B cell (primary cell): ENCODE results near the gene ATF3. TPM values are rescaled to one million over a fixed set of nuclear protein-coding genes. Genes with fewer than 3 reads are reported as not detected.

Experiments used
- ATAC-seq: fragments of 200-7000 bp; cut with Tn5 transposase; one replicate; pipeline ENCODE4 v1.10.0; 2021; ENCODE audit warnings: low read depth, mild to moderate bottlenecking, moderate number of reproducible peaks, moderate library complexity
- CTCF ChIA-PET: fragments of 350-600 bp; sonication (Branson Sonifier 250); formaldehyde crosslinking; loops from one replicate; lab custom pipeline; 2021; ENCODE audit warnings: antibody characterized with exemption, inconsistent platforms; lab: Charles Lee
- POLR2A ChIA-PET: fragments of 350-600 bp; sonication (Branson Sonifier 250); formaldehyde crosslinking; loops from one replicate; lab custom pipeline; 2021; ENCODE audit warnings: antibody characterized with exemption; lab: Charles Lee
- DNase-seq: peaks from one replicate; pipeline ENCODE4 v3.0.0; 2013
- H2AFZ ChIP-seq: 2 replicates; pipeline ENCODE4 v1.6.1; 2012; ENCODE audit warnings: mild to moderate bottlenecking, low read depth, low read length; ENCODE audit not compliant: insufficient read depth, poor library complexity, severe bottlenecking
- H3K27ac ChIP-seq, 2 donors: 1 replicate in 1 of 2; 2 replicates in 1 of 2; pipeline ENCODE4 v1.5.1; 2012 to 2013; ENCODE audit warnings: low read length in 2 of 2, mild to moderate bottlenecking in 2 of 2, moderate library complexity in 1 of 2
- H3K27me3 ChIP-seq, 4 experiments: fragments of 200-600 bp in 1 of 4; sonication (generic) in 1 of 4; replicated peaks in 1 of 4; 1 replicate in 2 of 4; 2 replicates in 2 of 4; pipeline versions ENCODE4 v1.6.1 to v1.7.0; 2013 to 2016; ENCODE audit warnings: low read length in 3 of 4, mild to moderate bottlenecking in 2 of 4, mixed read lengths in 1 of 4, moderate library complexity in 1 of 4; ENCODE audit not compliant: insufficient read depth in 4 of 4, control insufficient read depth in 3 of 4; ENCODE audit errors: control extremely low read depth in 1 of 4
- H3K36me3 ChIP-seq, 2 experiments: replicated peaks in 1 of 2; 1 replicate in 1 of 2; 2 replicates in 1 of 2; pipeline versions ENCODE4 v1.6.1 to v1.7.1; 2013; ENCODE audit warnings: low read length in 1 of 2; ENCODE audit not compliant: insufficient read depth in 2 of 2, control insufficient read depth in 1 of 2; ENCODE audit errors: control extremely low read depth in 1 of 2, extremely low read depth in 1 of 2
- H3K4me1 ChIP-seq, 2 donors: fragments of 200-600 bp in 1 of 2; sonication (generic) in 1 of 2; 1 replicate in 1 of 2; 2 replicates in 1 of 2; pipeline versions ENCODE4 v1.5.1 to v1.6.1; 2013 to 2017; ENCODE audit warnings: low read length in 2 of 2; ENCODE audit not compliant: control insufficient read depth in 2 of 2, insufficient read depth in 2 of 2
- H3K4me2 ChIP-seq: replicated peaks from 2 replicates; pipeline ENCODE3; 2012; ENCODE audit warnings: mild to moderate bottlenecking, low read depth, low read length; ENCODE audit not compliant: poor library complexity, severe bottlenecking
- H3K4me3 ChIP-seq, 5 experiments: fragments of 200-600 bp in 1 of 5; sonication (generic) in 1 of 5; 1 replicate in 3 of 5; 2 replicates in 2 of 5; pipeline versions ENCODE4 v1.5.1 to v1.7.0; 2011 to 2016; ENCODE audit warnings: low read length in 4 of 5, mild to moderate bottlenecking in 4 of 5, low read depth in 2 of 5, control low read depth in 1 of 5, moderate library complexity in 1 of 5; ENCODE audit not compliant: insufficient read depth in 1 of 5; ENCODE audit errors: control extremely low read depth in 1 of 5, extremely low read depth in 1 of 5
- H3K79me2 ChIP-seq: fragments of 200-600 bp; sonication (generic); one replicate; pipeline ENCODE4 v1.6.0; 2016; ENCODE audit warnings: low read length; ENCODE audit not compliant: control insufficient read depth, insufficient read depth
- H3K9ac ChIP-seq: fragments of 200-600 bp; sonication (generic); 2 replicates; pipeline ENCODE4 v1.6.1; 2017; ENCODE audit warnings: mild to moderate bottlenecking, low read length, moderate library complexity
- H3K9me3 ChIP-seq, 3 donors: one replicate each; pipeline versions ENCODE4 v1.6.1 to v1.7.1; 2013; ENCODE audit warnings: low read length in 2 of 3; ENCODE audit not compliant: control insufficient read depth in 2 of 3, insufficient read depth in 1 of 3; ENCODE audit errors: control extremely low read depth in 1 of 3
- H4K20me1 ChIP-seq: 2 replicates; pipeline ENCODE4 v1.6.0; 2012; ENCODE audit warnings: mild to moderate bottlenecking, low read length; ENCODE audit not compliant: insufficient read depth, control insufficient read depth, poor library complexity, severe bottlenecking
- H3K27ac Mint-ChIP-seq: one replicate; pipeline ENCODE4 v1.8.0; 2021; ENCODE audit warnings: mixed read lengths
- H3K27me3 Mint-ChIP-seq: one replicate; pipeline ENCODE4 v1.8.0; 2021; ENCODE audit warnings: mixed read lengths
- H3K4me1 Mint-ChIP-seq: one replicate; pipeline ENCODE4 v1.8.0; 2021; ENCODE audit warnings: mixed read lengths
- H3K4me3 Mint-ChIP-seq: one replicate; pipeline ENCODE4 v1.8.0; 2021; ENCODE audit warnings: mixed read lengths
- H3K9me3 Mint-ChIP-seq: one replicate; pipeline ENCODE4 v1.8.0; 2022; ENCODE audit warnings: mixed read lengths; ENCODE audit not compliant: insufficient read depth
- CTCF ChIP-seq: fragments of 200-600 bp; IDR thresholded peaks from one replicate; pipeline ENCODE4 v1.8.0; 2022; ENCODE audit warnings: antibody characterized with exemption, mild to moderate bottlenecking
- EZH2 ChIP-seq: IDR thresholded peaks from 2 replicates; pipeline ENCODE4 v1.6.1; 2012; ENCODE audit warnings: borderline replicate concordance, low read depth, mild to moderate bottlenecking, moderate library complexity, low read length; ENCODE audit not compliant: insufficient read depth, poor library complexity, severe bottlenecking
- WGBS: methylation state at CpG from one replicate; pipeline ENCODE4 v1.1.5; 2013; ENCODE audit warnings: missing lambda C conversion rate; ENCODE audit not compliant: insufficient coverage; 5-methylcytosine and 5-hydroxymethylcytosine counted together
- intact Hi-C: fragments of 100-400 bp; cut with micrococcal nuclease; formaldehyde crosslinking; loops from one replicate; pipeline ENCODE4 v1.10.0; 2022
- polyA plus RNA-seq: library from polyadenylated mRNA; depleted of rRNA; stranded (reverse); fragments of >200 nt; gene quantifications from 2 replicates; pipeline ENCODE4 v1.2.3, GENCODE V29; 2012
- total RNA-seq, 2 donors: library from RNA; stranded (reverse); fragments of 120-200 nt in 1 of 2; gene quantifications; 1 replicate in 1 of 2; 2 replicates in 1 of 2; pipeline versions ENCODE4 v1.2.3 to v1.2.4, GENCODE V29; 2013 to 2022

The ATF3 gene
- total and polyA plus RNA-seq, 2 donors (not counting 1 experiment from before 2014, with no cell fraction given), result 4.5 to 42.3 TPM

GRCh38 chr1:212634252-212634651 is 25.7 kb downstream of the ATF3 start:
- intact Hi-C loops, result no loop called here
- Histone ChIP-seq H3K4me1 (peaks cover 30 to 37% of the 10 kb centered on the region in 2 donors), H4K20me1 (no peaks in the 10 kb centered on the region), H2AFZ (no peak overlapping the region), H3K27ac (no peak overlapping the region), H3K36me3 (no peaks in the 10 kb centered on the region), H3K4me3 (no peak overlapping the region), H3K79me2 (no peaks in the 10 kb centered on the region), H3K9me3 (no peaks in the 10 kb centered on the region), H3K9ac (no peak overlapping the region), H3K27me3 (peaks cover 0 to 17% (median 0%) of the 10 kb centered on the region in 4 experiments), H3K4me2 (no peak overlapping the region)
- 100% methylated on average over 1 of the region's 2 CpGs for WGBS
- Mint-ChIP-seq H3K4me1 (peaks cover 24% of the 10 kb centered on the region), H3K27me3 (peaks cover 15% of the 10 kb centered on the region), H3K4me3 (no peak overlapping the region), H3K9me3 (no peaks in the 10 kb centered on the region), H3K27ac (no peak overlapping the region)
- POLR2A ChIA-PET, result no interaction called here
- TF ChIP-seq CTCF, result no peak
- no peak for TF ChIP-seq EZH2
- CTCF ChIA-PET, result interaction anchor here (1.0 to 1.4 kb wide), 2 partner anchors 157 to 161 kb away, joined by 3 read pairs; no protein-coding TSS in a partner anchor
- ATAC-seq, result no peak
- DNase-seq, result no peak

DNA sequence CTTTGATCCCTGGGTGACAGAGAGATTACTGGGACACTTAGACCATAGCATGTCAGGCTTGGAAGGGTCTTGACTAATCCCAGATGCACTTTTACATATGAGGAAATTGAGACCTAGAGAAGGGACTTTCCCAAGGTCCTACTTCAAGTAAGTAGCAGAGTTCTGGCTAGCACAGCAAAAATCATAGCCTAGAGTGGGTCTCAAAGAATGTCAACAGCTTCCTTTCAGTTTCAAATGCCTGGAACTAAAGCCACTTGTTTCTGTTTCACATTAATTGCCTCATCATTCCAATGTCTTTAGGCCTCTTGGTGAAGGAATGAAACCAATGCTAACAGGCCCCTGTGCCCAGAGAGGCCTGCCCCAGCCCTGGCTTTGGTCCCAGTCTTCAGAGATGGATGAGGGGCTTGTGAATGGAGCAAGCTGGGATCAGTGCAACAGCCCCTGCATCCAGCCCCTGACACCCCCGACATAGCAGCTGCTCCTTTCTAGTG is 26.6 kb downstream of the ATF3 start:
- H2AFZ ChIP-seq, result peak overlapping the region; percentile 47
- POLR2A ChIA-PET, result no interaction called here
- no peak overlapping the region for H3K4me3 ChIP-seq
- no peaks in the 10 kb centered on the region for H3K36me3 ChIP-seq
- peaks cover 0 to 2% (median 0%) of the 10 kb centered on the region in 3 donors for H3K9me3 ChIP-seq
- CTCF ChIA-PET, result interaction anchor here (1.0 to 1.4 kb wide), 2 partner anchors 158 to 160 kb away, joined by 3 read pairs; no protein-coding TSS in a partner anchor
- no peaks in the 10 kb centered on the region for H4K20me1 ChIP-seq
- no peaks in the 10 kb centered on the region for H3K9me3 Mint-ChIP-seq
- peak overlapping the region; percentile 3 for H3K4me3 Mint-ChIP-seq
- H3K27me3 Mint-ChIP-seq, result peaks cover 15% of the 10 kb centered on the region
- H3K79me2 ChIP-seq, result no peaks in the 10 kb centered on the region
- H3K4me1 Mint-ChIP-seq, result peaks cover 24% of the 10 kb centered on the region
- H3K9ac ChIP-seq, result no peak overlapping the region
- intact Hi-C loops, result no loop called here
- no CpG with 5 or more reads among the region's 1 CpG for WGBS
- H3K27ac ChIP-seq, result no peak overlapping the region
- TF ChIP-seq EZH2, result no peak
- no peak for TF ChIP-seq CTCF
- peak; percentile 46 for DNase-seq
- no peak overlapping the region for H3K27ac Mint-ChIP-seq
- peaks cover 29 to 34% of the 10 kb centered on the region in 2 donors for H3K4me1 ChIP-seq
- H3K27me3 ChIP-seq, result peaks cover 0 to 17% (median 0%) of the 10 kb centered on the region in 4 experiments
- peak overlapping the region; percentile 17 for H3K4me2 ChIP-seq
- peak; percentile 21 for ATAC-seq
